Measurements from ENCODE around the gene GSTA4.
A peak's percentile ranks its signal among the peaks of the same experiment; 100 is the strongest.
"Not testable (repeated sequence)": the region's sequence is repeated elsewhere in the genome, so short reads cannot be mapped to it uniquely, and the experiment has no call there.

The GSTA4 gene

DNA sequence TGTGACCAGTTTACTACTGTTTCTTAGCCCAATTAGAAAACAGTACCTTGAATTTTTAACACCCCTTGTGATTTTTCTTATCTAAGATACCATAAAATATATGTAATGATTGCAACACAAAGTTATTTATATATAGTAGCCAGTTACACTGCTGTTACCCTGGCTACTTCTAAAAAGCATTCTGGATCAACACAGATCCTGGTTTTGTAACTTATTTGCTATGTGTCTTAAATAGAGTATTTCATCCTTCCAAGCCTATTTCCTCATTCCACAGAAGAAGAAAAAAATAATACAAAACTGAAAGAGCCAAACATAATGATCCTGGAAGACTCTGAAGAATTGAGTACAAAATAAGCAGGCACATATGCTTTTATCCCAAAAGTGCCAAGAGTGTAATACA is 19.0 kb upstream of the GSTA4 start:
- DNase-seq (ENCODE audit: low read depth, low spot score), result no peak

GRCh38 chr6:53011979-53012378 is 16.9 kb upstream of the GSTA4 start:
- DNase-seq (ENCODE audit: low read depth, low spot score), result peak; percentile 66

DNA sequence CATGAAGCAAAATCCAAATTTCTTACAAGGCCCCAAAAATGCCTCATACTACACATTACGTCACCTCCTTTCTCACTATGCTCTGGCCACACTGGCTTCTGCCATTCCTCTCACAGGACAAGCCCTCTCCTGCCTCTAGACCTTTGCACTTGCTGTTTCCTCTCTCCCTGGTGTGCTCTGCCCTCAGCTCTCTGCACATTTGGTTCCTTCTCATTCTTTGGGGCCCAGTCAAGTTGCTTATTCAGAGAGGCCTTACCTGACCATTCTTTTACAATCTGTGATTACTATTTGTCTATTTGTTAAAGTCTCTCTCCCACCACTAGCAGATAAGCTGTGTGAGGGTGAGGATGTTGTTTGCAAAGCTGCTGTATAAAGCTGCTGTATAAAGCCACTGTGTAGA is 15.4 kb upstream of the GSTA4 start:
- DNase-seq (ENCODE audit: low read depth, low spot score), result no peak

DNA sequence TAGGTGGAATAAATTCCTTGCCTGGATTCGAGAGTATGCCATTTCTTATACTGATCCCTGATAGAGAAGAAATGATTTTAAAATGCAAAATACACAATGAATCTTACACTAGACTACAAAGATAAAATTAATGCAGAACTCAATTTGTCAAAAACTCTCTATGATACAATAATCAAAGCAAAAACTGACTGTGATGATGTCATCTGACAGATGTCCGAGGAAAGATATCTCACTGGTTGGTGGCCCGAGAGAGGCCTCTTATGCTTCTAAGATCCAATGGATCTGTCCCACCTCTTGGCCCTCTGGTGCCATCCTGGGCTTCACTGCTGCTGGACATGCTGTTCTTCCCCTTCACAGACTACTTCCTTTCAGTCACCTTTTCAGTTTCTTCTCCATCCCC is 14.4 kb upstream of the GSTA4 start:
- no peak for DNase-seq (ENCODE audit: low read depth, low spot score)

- no peak for DNase-seq (ENCODE audit: low read depth, low spot score)
These were observed 14.0 kb upstream of the GSTA4 start for GRCh38 chr6:53009056-53009455.

- not testable (repeated sequence) for DNase-seq (ENCODE audit: low read depth, low spot score)
These were observed 13.2 kb upstream of the GSTA4 start for GRCh38 chr6:53008192-53008687.

- DNase-seq (ENCODE audit: low read depth, low spot score), result peak; percentile 27
These were observed 10.7 kb upstream of the GSTA4 start for GRCh38 chr6:53005663-53006250.

DNA sequence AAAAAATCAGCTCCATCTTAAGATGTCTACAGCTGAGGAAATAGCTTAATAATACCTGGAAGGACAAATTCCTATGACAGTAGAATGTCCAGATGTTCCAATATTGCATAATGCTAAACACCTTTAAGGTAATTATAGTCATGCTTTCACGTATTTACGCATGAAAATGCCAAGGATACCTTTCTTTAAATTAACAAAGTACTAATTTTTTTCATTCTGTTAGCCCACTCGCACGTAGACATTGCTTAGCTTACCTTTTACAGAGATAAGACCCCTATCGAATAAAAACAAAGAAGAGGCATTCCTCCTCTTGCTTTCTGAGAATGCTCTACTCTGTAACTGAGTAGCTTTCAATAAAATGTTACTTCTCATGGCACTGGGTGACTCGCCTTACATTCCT is 4.4 kb upstream of the GSTA4 start:
- DNase-seq (ENCODE audit: low read depth, low spot score), result no peak

DNA sequence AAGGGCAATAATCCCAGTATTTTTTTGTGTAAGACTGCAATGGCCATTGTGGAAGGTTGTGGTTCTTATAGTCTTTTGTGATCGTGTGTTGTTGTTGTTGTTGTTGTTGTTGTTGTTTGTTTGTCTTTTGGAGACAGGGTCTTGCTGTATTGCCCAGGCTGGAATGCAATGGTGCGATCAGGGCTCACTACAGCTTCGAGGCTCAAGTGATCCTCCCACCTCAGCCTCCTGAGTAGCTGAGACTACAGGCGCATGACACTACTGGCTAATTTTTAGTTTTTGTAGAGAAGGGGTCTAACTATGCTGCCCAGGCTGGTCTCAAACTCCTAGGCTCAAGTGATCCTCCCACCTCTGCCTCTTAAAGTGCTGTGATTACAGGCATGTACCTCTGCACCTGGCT is 3.5 kb upstream of the GSTA4 start:
- no peak for DNase-seq (ENCODE audit: low read depth, low spot score)

DNA sequence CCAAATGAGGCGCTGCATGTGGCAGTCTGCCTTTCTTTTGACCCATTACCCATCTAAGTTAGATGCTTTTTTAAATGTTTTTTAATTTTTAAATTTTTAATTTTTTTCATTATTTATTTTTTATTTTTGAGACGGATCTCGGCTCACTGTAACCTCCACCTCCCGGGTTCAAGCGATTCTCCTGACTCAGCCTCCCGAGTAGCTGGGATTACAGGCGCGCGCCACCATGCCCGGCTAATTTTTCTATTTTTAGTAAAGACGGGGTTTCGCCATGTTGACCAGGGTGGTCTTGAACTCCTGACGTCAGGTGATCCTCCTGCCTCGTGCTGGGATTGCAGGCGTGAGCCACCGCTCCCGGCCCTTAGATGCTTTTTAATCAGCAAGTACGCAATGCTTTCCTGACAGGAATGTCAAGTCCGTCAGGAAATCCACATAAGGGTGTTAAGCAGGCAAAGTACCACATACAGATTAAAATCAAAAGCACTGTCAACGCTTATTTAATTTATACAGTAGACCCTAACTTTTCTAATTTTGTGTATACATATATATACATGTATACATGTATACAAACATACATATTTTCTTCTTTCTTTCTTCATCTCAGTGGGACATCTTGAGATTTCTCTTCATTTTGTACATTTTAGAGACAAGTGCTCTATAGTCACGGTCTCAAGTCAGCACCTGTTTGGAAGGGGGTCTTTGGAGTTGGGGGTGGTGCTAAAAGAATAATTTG is 995 bp upstream of the GSTA4 start:
- DNase-seq (ENCODE audit: low read depth, low spot score), result peak; percentile 81

GRCh38 chr6:52994839-52995088 is 320 bp downstream of the GSTA4 start:
- no peak for DNase-seq (ENCODE audit: low read depth, low spot score)

GRCh38 chr6:52994031-52994838 is 849 bp downstream of the GSTA4 start:
- peak; percentile 56 for DNase-seq (ENCODE audit: low read depth, low spot score)

DNA sequence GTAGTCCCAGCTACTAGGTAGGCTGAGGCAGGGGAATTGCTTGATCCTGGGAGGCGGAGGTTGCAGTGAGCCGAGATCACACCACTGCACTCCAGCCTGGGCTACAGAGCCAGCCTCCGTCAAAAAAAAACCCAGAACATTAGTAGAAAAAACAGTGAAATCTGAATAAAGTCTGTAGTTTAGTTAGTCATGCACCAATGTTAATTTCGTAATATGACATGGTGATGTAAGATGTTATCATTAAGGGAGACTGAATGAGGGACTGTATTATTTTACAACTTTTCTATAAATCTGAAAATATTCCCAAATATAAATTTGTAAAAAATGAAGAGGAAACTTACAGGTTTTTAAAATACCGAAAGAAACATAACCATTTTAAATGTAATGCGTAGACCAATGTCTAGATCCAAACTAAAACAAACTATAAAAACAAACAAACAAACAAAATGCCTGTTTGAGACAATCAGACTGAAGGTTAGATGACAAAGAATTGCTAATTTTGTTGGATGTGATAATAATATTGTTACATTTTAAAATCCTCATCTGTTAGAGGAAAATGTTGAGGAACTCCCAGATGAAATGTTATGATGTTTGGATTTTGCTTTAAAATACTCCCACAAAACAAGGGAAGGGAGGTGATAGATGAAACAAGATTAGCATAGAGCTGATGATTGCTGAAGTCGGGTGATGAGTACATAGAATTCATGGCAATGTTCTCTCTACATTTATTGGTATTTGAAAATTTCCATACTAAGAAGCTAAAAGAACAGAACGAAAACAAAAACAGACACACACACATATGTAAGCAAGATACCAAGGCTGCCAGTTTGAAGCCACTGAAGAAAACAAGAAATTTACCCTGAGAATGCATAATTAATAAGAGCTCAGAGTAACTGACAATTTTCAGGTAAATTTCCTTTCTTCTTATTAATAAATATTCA is 1.8 kb downstream of the GSTA4 start:
- DNase-seq (ENCODE audit: low read depth, low spot score), result no peak

- no peak for DNase-seq (ENCODE audit: low read depth, low spot score)
These were observed 4.7 kb downstream of the GSTA4 start for GRCh38 chr6:52990342-52990741.

DNA sequence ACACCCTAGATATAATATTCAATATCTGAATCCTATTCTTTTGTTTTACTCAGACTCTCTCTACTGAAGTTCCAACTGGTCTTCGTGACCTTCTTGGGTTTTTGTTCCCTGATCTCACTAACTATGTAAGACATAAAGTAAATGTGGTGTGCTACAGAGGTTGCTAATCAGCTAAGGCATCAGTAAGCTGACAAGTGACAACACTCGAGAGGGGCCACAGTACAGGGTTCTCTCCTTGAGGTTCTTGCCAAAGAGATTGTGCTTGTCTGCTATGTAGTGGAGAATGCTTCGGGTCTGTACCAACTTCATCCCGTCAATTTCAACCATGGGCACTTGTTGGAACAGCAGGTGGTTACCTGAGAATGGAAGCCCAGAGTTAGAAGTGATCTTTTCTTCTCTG is 9.9 kb downstream of the GSTA4 start:
- no peak for DNase-seq (ENCODE audit: low read depth, low spot score)

GRCh38 chr6:52984247-52984646 is 10.8 kb downstream of the GSTA4 start:
- no peak for DNase-seq (ENCODE audit: low read depth, low spot score)

DNA sequence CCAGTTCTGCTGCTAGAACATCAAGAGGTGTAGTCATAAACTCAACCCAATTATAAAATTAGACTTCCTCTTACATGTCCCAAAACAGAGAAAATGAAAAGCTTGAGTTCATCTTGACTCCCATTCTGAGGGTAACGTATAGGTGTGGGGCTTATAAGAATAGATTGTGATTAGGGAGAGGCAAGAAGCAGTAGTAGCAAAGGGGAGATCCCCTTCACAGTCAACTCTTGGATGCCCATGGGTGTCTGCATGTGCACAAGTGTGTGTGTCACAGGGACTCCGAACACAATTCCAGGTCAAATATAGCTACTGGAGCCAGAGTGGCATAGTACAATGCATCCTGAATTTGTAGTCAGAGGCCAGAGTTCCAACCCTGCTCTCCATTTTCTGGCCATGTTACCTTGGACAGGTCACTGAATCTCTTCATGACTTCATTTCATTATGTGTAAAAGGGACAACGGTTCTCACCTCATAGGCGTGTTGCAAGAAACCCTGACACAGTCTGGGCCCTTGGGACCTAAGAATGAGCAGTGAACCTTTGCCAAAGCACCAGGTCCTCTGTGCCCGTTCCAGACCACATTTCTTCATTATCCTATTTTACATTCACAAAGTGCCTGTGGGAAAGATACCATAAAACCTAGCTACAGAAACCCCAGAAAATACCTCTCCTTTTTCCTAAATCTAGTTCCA is 11.8 kb downstream of the GSTA4 start:
- DNase-seq (ENCODE audit: low read depth, low spot score), result no peak

DNA sequence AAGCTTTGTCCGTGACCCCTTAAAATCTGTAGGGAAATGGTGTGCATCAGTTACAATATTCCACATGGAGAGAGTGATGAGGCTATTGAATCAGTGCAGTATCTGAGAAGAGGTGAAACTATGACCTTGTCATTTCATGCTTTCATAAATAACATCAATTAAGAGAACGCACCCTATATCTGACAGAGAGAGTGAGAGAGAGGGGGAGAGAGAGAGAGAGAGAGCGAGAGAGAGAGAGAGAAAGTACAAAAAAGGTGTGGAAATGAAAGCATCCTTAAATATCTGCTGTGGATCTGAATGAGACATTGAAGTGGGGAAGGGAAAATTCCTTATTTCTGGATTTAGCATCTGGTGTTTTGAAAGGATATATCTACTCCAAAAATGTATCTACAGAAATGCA is 12.4 kb downstream of the GSTA4 start:
- no peak for DNase-seq (ENCODE audit: low read depth, low spot score)

DNA sequence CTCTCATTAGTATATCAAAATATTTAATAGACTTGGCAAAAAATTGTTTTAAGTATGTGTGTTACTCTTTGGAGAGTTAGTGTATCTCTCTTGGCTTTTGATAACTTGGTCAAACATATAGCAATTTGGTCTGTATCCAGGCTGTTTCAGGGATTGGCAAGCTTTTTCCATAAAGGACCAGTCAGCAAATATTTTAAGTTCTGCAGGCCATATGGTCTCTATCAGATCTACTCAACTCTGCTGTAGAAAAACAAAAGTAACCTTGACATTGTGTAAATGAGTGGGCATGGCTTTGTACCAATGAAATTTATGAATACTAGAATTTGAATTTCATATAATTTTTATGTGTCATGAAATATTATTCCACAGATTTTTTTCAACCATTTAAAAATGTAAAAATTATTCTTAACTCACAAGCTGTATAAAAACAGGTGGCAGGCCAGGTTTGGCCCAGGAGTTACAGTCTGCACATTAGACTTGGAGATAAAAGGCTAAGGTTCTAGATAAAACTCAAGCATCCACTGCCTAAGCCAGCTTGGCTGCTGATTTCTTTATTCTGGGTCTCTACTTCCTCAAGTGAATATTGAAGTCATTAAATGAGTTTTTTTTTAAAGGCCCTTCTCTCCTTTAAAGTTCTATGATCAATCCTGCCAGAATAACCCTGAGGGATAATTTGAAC is 13.7 kb downstream of the GSTA4 start:
- DNase-seq (ENCODE audit: low read depth, low spot score), result no peak

GRCh38 chr6:52976591-52977035 is 18.5 kb downstream of the GSTA4 start:
- peak; percentile 86 for DNase-seq (ENCODE audit: low read depth, low spot score)

DNA sequence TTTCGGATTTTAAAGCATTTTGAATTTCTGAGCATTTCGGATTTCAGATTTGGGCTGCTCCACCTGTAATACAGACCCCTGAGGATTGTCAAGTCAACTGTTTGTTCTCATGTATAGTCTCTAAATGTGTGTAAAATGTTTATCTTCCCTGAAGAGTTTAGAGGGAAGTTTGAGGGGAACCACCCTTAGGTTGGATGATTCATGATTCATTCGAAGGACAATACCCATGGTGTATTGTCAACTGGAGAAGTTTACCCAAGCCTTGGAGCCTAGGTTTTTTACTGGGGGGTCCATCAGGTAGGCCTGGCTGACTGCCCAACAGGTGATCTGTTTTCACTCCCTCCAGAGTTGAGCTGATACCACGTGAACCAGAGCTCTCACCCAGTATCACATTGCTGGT is 18.9 kb downstream of the GSTA4 start:
- no peak for DNase-seq (ENCODE audit: low read depth, low spot score)

Data from ELF-1 (cell line).